ENCODE data around the gene LRP1B. TPM values are rescaled to one million over a fixed set of nuclear protein-coding genes. Genes with fewer than 3 reads are reported as not detected.

LRP1B gene
- total RNA-seq, 2 donors from 2014 or later, result 0.91 to 1.2 TPM

DNA sequence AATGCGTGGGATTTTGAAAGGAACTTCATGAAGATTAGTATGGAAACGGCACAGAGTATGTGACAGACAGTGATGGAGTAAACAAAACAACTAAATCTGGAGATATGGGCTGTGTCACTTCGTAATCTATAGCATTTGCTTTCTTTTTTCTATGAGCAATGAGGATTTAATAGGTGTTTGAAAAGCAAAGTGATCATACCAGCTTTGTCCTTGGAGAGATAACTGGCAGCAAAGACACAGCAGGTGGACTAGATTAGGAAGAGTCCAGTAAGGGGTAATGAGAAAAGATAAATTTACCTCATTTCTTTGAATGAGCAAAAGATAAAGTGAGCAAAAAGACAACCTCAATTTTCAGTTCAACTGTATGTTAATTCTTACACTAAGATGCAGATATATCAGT, 199.0 kb downstream of the LRP1B start:
- no peak overlapping the region for H3K27ac ChIP-seq
- H3K9me3 ChIP-seq, result no peaks in the 10 kb centered on the region
- H3K4me3 ChIP-seq, result no peak overlapping the region
- intact Hi-C loops (cut with DNase I), result no loop called here
- no peak for DNase-seq (ENCODE audit: low spot score)
- 88% methylated on average over 3 of the region's 3 CpGs for WGBS
- TF ChIP-seq, protein P1, sequence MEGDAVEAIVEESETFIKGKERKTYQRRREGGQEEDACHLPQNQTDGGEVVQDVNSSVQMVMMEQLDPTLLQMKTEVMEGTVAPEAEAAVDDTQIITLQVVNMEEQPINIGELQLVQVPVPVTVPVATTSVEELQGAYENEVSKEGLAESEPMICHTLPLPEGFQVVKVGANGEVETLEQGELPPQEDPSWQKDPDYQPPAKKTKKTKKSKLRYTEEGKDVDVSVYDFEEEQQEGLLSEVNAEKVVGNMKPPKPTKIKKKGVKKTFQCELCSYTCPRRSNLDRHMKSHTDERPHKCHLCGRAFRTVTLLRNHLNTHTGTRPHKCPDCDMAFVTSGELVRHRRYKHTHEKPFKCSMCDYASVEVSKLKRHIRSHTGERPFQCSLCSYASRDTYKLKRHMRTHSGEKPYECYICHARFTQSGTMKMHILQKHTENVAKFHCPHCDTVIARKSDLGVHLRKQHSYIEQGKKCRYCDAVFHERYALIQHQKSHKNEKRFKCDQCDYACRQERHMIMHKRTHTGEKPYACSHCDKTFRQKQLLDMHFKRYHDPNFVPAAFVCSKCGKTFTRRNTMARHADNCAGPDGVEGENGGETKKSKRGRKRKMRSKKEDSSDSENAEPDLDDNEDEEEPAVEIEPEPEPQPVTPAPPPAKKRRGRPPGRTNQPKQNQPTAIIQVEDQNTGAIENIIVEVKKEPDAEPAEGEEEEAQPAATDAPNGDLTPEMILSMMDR (IDR thresholded peaks at IDR 0.05), result no peak
- TF ChIP-seq POLR2AphosphoS5 (IDR thresholded peaks at IDR 0.05) (no peak), POLR2A (IDR thresholded peaks at IDR 0.05) (no peak)
- H3K27me3 ChIP-seq (replicated peaks; ENCODE audit: insufficient read depth), result no peaks in the 10 kb centered on the region
- no peaks in the 10 kb centered on the region for H3K36me3 ChIP-seq
- H3K4me1 ChIP-seq (replicated peaks), result no peaks in the 10 kb centered on the region

DNA sequence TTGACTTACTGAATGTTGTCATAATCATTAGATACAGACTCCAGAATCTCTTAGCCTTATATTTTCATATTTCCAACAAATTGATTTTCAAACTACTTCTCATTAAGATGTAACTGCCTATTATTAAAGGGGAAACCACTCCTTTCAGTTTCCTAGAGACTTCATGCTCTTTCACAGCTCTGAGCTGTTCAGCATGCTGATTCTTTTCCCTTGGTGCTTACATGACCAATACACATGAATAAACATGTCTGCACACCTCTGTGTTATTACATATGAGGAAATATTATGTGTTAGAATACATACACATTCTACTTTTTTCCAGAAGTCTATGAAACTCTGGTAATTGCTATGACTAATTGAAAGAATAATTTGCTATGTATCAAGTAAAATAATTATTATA, 200.0 kb downstream of the LRP1B start:
- H3K4me1 ChIP-seq (replicated peaks), result no peaks in the 10 kb centered on the region
- no peak for TF ChIP-seq POLR2A (IDR thresholded peaks at IDR 0.05)
- intact Hi-C loops (cut with DNase I), result no loop called here
- no peak overlapping the region for H3K27ac ChIP-seq
- no peaks in the 10 kb centered on the region for H3K9me3 ChIP-seq
- H3K36me3 ChIP-seq, result no peaks in the 10 kb centered on the region
- H3K4me3 ChIP-seq, result no peak overlapping the region
- no peak for DNase-seq (ENCODE audit: low spot score)
- no peaks in the 10 kb centered on the region for H3K27me3 ChIP-seq (replicated peaks; ENCODE audit: insufficient read depth)

DNA sequence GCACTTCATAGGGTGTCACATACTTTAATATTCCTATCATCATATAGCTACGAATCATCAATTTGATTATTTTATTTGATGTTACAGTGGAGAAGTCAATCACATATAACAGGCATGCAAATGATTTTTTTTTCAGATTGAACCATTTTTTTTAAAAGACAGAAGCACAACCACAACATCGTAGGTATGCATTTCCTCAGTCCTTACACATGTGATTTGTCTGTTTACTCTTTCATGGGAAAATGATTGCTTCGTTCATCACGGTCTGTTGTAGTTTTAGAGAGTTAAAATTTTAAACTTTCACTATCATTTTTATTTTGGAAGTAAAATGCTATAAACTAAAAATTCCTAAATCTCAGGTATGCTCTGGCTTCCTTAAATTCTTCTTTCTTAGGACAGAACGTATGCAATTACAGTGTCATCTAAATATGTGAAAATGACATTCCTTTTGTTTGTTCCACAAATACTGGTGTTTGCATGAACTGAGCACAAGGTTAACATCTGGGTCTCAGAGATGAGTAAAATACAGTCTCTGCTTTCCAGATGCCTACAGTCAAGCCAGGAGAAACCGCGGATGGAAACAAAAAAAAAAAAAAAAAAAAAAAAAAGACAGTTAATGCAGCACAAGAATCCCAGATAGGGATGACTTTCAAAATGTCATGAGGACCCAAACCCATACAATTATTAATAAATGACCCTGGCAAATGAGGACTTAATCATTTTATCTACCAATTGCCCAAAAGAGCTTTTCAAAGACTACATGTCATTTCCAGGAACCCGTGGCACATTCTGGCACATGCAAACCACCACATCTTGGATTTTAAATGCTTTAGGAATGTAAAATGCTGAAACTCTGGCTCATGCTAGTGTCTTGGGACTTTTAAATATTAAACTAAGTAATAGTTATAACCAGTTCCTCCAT, 201.2 kb downstream of the LRP1B start:
- H3K27me3 ChIP-seq (replicated peaks; ENCODE audit: insufficient read depth), result no peaks in the 10 kb centered on the region
- no peaks in the 10 kb centered on the region for H3K9me3 ChIP-seq
- intact Hi-C loops (cut with DNase I), result no loop called here
- H3K4me3 ChIP-seq, result no peak overlapping the region
- H3K36me3 ChIP-seq, result no peaks in the 10 kb centered on the region
- H3K4me1 ChIP-seq (replicated peaks), result no peaks in the 10 kb centered on the region
- WGBS, result 82% methylated on average over 8 of the region's 8 CpGs
- no peak for TF ChIP-seq POLR2A (IDR thresholded peaks at IDR 0.05)
- no peak for DNase-seq (ENCODE audit: low spot score)
- H3K27ac ChIP-seq, result no peak overlapping the region

DNA sequence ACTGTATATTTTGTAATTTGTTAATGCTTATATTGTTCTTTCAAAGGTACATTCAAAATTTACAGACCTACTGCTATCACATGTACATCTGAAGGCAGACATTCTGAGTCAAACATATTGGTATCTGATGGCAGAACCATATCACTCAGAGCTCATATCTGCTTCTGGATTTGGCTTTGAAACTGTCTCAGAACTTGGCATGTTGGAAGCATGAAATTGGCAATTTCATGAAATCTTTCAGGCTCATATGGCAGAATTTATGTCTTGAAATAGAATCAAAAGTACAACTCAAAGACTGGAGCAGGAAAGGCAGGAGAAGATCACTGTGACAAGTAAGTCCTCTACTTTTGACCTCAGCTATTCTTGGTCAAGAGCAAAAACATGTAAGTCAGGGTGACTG, 202.3 kb downstream of the LRP1B start:
- H3K36me3 ChIP-seq, result no peaks in the 10 kb centered on the region
- H3K9me3 ChIP-seq, result no peaks in the 10 kb centered on the region
- DNase-seq (ENCODE audit: low spot score), result no peak
- H3K4me3 ChIP-seq, result no peak overlapping the region
- intact Hi-C loops (cut with DNase I), result no loop called here
- H3K4me1 ChIP-seq (replicated peaks), result no peaks in the 10 kb centered on the region
- TF ChIP-seq, protein P1 (IDR thresholded peaks at IDR 0.05), result no peak
- TF ChIP-seq POLR2AphosphoS5 (IDR thresholded peaks at IDR 0.05), result no peak
- TF ChIP-seq POLR2A (IDR thresholded peaks at IDR 0.05), result no peak
- no peak overlapping the region for H3K27ac ChIP-seq
- no peaks in the 10 kb centered on the region for H3K27me3 ChIP-seq (replicated peaks; ENCODE audit: insufficient read depth)

DNA sequence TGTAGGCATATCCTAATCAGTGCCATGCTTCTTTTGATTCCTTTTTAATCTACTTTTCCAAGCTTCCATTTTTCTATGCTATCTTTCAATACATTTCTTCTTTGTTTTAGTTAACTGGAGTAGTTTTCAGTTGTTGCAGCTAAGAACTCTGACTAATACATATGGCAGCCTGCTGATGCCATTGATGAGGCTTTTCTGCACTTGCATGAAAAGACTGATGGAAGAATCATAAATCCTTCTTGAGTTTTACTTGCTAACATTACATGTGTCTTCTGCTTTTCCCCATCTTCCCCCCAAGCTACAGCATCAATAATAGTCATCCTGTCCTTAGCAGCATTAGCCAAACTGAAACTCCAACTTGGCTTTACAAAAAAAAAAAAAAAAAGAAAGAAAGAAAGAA, 203.3 kb downstream of the LRP1B start:
- H3K36me3 ChIP-seq, result no peaks in the 10 kb centered on the region
- no peak overlapping the region for H3K27ac ChIP-seq
- no peaks in the 10 kb centered on the region for H3K4me1 ChIP-seq (replicated peaks)
- H3K4me3 ChIP-seq, result no peak overlapping the region
- intact Hi-C loops (cut with DNase I), result no loop called here
- H3K9me3 ChIP-seq, result no peaks in the 10 kb centered on the region
- no peak for DNase-seq (ENCODE audit: low spot score)
- no peaks in the 10 kb centered on the region for H3K27me3 ChIP-seq (replicated peaks; ENCODE audit: insufficient read depth)
- TF ChIP-seq, protein P1 (IDR thresholded peaks at IDR 0.05), result no peak
- TF ChIP-seq POLR2A (IDR thresholded peaks at IDR 0.05) (no peak), POLR2AphosphoS5 (IDR thresholded peaks at IDR 0.05) (no peak)

DNA sequence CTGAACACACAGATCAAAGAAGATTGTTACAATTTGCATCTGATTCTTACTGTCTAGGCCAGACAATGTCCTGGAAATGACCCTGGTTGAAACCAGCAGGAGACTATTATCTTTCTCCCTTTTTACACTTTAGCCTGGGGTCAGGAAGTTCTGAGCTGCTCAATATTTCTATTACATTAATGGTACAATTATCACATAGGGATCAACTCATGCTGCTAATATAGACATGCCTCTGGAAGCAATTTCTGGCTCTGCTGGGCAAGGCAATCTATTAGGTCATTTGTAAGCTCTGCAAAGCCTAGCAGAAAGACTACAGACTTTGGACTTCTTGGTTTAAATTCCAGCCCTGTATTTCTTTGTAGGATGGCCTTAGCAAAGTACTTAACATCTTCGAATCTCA, 205.3 kb downstream of the LRP1B start:
- Histone ChIP-seq H3K27me3 (replicated peaks; ENCODE audit: insufficient read depth) (no peaks in the 10 kb centered on the region), H3K4me3 (no peak overlapping the region), H3K36me3 (no peaks in the 10 kb centered on the region), H3K9me3 (no peaks in the 10 kb centered on the region), H3K4me1 (replicated peaks) (no peaks in the 10 kb centered on the region), H3K27ac (no peak overlapping the region)
- DNase-seq (ENCODE audit: low spot score), result no peak
- intact Hi-C loops (cut with DNase I), result no loop called here
- 91% methylated on average over 1 of the region's 1 CpG for WGBS
- no peak for TF ChIP-seq POLR2AphosphoS5 (IDR thresholded peaks at IDR 0.05)
- TF ChIP-seq, protein P1 (IDR thresholded peaks at IDR 0.05), result no peak
- no peak for TF ChIP-seq POLR2A (IDR thresholded peaks at IDR 0.05)
